HS-27A (cell line): Measurements from ENCODE around the gene DCT.

Source experiments
- DNase-seq: peaks from one replicate; pipeline ENCODE4 v3.0.0-alpha.2; 2012; ENCODE audit warnings: low read depth, missing footprints

Gene DCT

GRCh38 chr13:94454334-94454733 lies 25.1 kb downstream of the DCT start:
- DNase-seq, result no peak

GRCh38 chr13:94444826-94445225 lies 34.7 kb downstream of the DCT start:
- no peak for DNase-seq

- no peak for DNase-seq
Measured at GRCh38 chr13:94435604-94436226, 43.8 kb downstream of the DCT start.

- no peak for DNase-seq
Measured at GRCh38 chr13:94433055-94433961, 46.2 kb downstream of the DCT start.

- DNase-seq, result no peak
Measured at GRCh38 chr13:94431987-94432386, 47.5 kb downstream of the DCT start.

DNA sequence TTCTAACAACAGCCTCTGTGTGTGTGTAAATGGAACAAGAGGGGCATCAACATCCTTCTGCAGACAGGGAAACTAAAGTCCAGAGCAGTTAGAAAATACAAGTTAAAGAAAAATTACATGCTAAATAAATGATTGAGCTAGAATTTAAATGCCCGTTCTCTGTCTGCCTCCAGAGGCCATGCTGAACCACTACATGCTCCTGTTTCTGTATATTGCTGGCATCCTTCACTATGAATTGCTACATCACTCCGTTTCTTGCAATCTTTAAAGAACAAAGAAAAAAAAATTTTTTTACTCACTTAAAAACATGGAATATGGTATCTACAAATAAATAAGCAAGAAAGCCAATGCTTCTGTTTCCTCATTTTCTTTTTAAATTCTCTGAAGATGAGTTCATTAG lies 47.9 kb downstream of the DCT start:
- no peak for DNase-seq

GRCh38 chr13:94427313-94427953 lies 52.0 kb downstream of the DCT start:
- DNase-seq, result no peak

DNA sequence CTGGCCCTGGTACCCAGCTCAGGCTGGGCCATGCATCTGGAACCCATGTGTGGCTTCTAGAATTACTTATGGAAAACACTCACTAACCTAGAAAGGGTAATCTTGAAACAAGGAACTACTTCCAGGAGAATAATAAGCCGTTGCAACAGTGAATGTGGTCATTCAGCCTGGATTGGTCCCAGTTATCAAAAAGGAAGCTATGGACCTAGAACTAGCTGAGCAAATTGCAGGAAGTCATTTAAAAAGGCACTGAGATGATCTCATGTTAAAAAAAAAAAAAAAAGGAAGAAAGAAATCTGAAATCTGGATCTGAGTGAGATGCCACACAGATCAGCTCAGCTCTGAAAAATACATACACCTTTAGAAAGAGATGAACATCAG lies 59.6 kb downstream of the DCT start:
- no peak for DNase-seq

- DNase-seq, result no peak
Measured at GRCh38 chr13:94419304-94419924, 60.1 kb downstream of the DCT start.

DNA sequence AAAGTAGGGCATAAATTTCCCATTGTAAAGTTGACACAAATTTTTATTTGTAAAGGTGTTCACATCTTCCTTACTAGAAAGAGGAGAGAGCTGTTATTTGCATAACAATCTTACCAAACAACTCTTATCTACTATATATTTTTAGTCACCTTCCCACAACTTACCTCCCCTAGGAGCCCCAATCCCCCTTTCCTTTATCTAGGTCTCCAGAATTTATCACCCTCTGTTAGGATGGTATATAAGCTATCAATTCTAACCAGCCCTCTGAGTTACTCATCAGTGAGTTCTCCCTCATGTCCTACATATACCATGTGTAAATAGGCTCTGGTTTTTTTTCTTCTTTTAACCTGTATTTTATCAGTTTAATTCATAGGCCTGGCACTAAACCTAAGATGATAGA lies 62.2 kb downstream of the DCT start:
- no peak for DNase-seq

GRCh38 chr13:94416454-94417080 lies 62.9 kb downstream of the DCT start:
- DNase-seq, result no peak

GRCh38 chr13:94415500-94416237 lies 63.8 kb downstream of the DCT start:
- no peak for DNase-seq

- no peak for DNase-seq
Measured at GRCh38 chr13:94414708-94415107, 64.8 kb downstream of the DCT start.

DNA sequence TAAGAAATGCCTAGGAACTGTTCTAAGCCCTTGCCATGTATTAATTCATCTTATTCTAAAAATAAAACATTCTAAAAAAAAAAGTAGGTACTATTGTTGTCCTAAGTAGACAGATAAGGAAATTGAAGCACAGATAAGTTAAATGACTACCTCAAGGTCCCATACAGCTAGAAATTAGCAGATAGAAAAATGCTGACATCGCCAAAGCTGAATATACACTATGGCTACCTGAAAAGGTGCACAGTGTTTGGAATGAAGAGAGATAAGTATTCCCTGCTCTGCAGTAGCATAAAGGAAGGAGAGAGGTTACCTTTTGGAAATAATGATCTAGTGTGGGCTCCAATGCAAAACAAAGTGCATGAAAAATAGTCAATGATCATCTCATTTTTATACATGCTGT lies 65.3 kb downstream of the DCT start:
- DNase-seq, result no peak

- DNase-seq, result no peak
Measured at GRCh38 chr13:94413598-94413944, 65.9 kb downstream of the DCT start.

DNA sequence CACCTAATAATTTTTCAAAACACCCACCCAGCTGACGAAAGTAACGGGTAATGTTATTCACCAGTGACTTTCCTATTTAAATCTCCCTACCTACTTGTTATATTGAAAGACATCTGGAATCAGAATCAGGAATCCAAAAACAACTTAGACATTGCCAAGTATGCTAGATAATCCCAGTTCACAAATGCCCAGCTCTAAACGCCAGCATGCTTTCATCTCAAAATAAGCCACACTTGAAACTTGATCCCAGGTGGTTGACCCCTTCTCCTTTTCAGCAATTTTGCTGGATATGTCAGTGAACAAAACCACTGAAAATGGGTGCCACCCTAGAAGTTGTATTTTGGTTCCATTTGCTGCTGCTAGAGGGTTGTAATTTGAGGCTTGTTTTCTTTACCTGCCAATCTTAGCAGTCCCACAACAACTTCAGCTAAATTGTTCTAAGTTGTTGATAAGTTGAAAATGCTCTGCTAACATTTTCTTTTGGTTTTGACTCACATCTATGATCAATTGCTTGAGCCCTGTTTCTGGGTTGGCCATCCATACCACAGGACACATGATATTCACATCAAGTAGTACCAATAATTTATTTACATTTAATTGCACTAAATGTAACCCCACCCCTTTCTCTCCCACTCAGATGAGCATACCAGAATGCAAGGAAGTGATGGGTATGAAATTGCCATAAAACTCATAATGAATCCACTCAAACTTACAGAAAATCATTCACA lies 66.4 kb downstream of the DCT start:
- no peak for DNase-seq

- DNase-seq, result no peak
Measured at GRCh38 chr13:94411747-94412146, 67.7 kb downstream of the DCT start.

- no peak for DNase-seq
Measured at GRCh38 chr13:94408314-94409036, 71.0 kb downstream of the DCT start.

- DNase-seq, result no peak
Measured at GRCh38 chr13:94400874-94401273, 78.6 kb downstream of the DCT start.

GRCh38 chr13:94399812-94400211 lies 79.7 kb downstream of the DCT start:
- DNase-seq, result no peak
